Germinal center (tissue), 1 donor: Measurements from ENCODE around the gene BAZ1A.

ENCODE experiments used
- DNase-seq: peaks from one replicate; pipeline ENCODE4 v3.0.0; 2012; ENCODE audit warnings: mixed read lengths, low spot score

Gene BAZ1A

DNA sequence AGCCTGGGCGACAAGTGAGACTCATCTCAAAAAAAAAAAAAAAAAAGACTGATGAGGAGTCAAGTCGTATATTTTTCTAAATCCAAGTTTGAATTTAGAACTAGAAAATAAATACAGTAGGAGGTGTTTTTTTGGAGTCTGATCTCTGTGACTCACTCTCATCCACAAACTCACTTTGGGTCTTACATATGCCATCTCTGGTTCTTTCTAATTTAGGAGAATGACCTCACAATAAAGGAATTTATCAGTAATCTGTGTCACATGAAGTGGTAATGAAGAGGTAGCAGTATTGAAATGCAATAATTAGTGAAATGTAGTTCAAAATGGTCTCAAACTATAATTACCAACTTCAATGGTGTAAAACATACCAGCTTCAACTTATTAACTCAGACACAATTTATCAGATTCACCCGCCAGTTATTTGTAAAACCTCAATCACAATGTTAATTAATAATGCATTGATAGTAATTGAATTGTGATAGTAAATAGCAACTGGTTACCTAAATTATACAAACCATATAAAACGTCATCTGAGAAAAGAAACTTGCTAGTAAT is 156.3 kb downstream of the BAZ1A start:
- DNase-seq = no peak

DNA sequence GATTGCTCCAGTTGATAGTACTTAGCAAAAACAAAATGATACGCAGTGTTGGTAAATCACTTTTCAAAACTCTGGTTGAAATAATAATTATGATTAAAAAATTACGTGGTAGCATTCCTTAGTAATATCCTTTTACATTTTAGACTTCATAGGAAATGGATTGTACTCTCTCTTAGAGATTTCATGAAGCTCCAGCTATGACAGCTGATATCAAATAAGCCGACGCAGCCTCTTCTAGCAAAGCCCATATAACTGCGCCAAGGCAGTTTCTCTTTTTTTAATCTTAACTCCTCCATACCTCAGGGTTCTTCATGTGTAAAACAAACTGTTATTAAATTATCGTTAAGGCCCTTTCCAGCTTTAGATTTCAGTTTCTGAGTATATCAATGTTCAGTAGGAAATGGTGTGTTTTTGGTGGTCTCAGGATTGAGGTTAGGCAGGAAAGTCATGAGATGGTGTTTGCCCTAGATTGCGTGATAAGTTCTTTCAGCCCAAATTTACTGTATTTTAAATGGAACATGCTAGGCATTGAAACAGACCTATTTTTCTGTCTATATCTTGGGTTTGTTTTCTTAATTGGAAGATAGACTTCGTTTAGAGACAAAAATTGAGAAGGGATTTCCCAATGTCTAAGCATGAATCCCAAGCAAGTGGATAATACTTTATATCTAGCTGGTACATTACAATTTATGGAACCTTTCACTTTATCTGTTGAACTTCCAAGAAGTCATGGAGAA is 159.9 kb downstream of the BAZ1A start:
- no peak for DNase-seq

DNA sequence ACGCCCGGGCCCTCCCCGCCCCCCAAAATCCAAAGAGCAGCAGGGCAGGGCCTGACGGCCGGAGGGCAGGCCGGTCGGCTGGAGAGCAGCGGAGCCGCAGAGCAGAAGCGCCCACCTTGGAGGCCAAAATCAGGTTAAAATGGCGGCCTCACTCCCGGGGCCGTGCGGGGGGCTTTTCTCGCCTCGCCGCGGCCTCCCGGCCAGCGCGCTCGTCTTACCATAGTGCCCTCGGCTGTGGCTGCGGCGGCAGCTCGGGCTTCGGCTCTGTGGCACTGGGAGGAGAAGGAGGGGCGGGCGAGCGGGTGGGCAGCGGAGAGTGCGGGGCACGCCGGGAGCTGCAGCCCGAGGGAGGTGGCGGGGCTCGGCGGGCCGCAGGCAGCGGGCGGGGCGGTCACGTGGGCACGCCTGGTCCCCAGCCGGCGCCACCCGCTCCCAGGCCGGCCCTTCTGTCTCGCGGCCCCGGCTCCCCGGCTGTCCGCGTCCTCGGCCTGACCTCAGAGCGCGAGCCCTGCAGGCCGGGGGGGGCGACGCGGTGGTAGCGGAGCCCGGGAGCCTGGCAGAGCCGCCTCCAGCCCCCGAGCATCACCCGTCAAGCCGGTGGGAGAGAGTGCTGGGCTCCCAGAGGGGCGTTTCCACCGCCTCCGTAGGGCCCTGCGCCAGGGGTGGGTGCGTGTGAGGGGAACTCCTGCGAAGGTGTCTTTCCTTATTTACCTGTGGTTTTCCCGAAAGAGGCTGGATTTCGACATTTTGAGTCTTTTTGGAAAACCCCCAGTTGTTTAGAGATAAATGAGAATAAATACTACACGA is 160.6 kb downstream of the BAZ1A start, which contains the start of gene CFL2:
CFL2 (minus strand) TSS at position 274 of the 807 bp plus-strand sequence; CDS start at position 221, 53 bp downstream.
- DNase-seq = peak; percentile 92

DNA sequence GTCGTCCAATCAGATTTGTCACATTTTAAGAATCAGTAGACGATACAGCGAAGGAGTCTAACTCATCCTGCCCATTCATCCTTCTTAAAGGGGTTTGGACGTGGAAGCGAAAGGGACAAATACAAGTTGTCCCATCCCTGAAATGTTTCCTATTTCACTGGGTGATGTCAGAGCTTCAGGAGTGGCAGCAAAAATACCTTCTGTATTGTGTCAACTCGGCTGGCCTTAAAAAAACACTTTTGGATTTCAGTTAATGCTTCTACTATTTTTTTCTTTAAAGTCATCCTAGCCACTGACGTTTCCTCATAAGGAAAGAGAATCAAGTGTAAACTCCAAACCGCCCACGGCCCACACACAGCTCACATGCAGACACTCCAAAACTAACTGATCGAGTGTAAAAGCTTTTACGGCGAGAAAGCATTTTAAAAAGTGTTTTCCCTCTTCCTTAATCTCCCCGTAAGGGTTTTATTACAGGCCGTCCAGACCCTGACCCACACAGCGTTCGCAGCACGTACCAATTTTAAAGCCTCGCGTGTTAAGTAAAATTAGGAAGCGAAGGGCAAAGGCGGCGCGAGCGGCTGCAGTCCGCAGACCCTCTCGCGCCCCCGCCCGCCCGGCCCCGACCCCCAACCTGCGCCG is 161.4 kb downstream of the BAZ1A start:
- DNase-seq = peak; percentile 19

DNA sequence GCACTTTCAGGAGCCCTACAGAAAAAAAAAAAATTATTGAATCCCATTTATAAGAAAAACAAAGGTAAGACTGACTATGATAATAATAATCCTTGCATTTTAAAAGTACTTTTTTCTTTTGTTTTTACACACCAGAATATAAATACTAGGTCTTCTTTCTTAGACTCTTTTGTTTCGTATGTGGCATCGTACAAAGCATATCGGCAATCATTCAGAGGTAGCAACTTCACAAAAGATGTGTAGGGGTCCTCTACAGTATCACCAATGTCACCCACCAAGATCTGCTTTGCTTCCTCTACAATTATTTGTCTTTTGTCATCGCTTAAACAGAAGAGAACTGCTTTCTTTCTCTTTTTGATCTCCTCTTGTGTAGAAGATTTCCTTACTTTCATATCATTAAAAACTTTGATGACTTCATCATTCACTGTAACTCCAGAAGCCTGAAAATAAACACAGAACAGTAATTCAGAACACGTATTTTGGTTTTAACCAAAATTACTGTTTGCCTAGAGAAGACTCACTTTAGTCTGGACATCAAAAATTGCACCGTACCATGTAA is 162.0 kb downstream of the BAZ1A start:
- DNase-seq = no peak

DNA sequence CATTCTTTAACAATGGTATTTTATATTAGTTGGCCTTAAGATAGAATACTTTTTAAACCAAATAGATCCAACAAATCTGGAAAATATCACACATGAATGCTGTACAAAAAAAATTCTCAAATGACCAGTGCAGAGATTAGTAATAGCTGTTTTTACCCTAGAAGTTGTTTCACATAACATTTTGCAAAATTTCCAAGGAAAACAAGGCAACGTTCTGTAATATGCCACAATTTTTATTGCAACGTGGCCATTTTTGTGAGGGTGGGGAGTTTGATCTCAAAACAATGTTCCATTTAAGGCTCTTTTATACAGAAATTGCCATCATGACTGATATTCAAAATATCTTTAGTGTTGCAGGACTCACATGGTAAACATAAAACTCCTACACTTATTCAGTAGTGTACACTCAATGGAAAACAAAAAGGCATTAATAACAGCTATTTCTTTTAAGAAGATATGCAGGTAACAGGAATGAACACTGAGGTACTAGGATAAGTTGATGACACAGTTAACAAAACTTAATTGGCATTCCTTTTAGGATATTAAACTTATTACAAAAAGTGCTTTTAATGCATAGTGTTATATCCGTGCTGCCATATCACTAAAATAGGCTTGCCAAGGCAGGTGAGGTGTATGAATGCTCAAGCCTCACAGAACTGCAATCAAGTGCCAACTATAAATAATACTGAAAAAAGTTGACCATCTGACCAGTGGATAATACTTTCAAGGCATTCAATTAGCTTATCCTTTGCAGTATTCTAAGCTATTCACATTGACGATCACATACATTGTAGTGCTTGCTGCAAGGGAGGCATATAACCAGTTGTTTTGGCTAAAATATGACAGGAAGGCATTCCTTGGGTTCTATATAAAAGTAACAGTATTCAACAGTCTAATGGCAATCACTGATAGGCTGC is 163.1 kb downstream of the BAZ1A start:
- no peak for DNase-seq

DNA sequence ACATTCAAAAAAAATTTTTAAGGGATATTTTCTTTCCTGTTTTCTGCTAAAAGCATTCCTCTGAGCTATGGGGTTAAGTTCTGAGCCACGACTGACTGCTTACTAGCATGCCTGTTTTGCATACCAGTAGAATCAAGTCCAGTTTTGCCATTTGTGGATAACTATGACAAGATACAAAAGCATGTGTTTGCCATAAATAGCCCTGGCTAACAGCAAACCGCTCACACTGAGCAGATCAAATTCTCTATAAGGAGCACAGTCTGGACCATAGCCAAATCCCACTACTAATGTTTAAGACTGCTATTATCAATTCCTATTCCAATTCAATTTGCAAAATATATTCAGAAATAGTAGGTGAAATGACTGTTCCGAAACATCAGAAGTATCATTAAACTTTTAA is 164.0 kb downstream of the BAZ1A start:
- peak; percentile 52 for DNase-seq

DNA sequence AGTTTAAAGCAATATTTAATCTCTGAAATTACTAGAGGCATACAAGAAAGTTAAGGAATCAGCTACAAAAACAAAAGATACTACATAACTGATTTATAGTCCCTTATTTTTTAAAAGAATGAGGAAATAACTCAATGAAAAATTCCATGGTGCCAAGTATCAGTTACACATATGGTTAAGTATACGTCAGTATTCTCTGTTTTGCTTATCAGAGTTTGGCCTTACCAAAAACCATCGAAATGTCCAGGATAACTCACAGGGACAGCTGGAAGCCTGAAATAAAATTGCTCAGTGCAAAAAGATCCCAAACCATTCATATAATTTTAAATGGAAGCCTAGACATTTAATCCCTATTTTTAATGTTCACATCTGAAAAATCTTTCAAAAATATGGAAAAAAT is 164.4 kb downstream of the BAZ1A start:
- no peak for DNase-seq

DNA sequence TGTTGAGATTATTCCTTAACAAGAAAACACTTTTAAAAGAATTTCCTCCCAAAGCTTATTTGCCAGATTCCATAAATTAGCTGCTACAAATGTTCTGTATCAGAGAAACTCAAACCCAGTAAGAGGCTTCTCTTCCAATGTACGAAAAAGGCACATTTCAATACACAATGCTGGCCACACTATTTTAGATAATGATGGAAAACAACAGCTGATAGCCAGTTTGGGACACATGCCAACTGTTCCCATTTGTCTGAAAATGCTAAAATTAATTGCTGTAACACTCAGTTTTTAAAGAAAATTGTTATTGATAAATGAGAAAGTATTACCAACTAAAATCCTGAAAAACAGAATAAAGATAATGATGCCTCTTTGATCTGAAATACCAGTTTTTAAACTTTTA is 165.2 kb downstream of the BAZ1A start:
- no peak for DNase-seq

DNA sequence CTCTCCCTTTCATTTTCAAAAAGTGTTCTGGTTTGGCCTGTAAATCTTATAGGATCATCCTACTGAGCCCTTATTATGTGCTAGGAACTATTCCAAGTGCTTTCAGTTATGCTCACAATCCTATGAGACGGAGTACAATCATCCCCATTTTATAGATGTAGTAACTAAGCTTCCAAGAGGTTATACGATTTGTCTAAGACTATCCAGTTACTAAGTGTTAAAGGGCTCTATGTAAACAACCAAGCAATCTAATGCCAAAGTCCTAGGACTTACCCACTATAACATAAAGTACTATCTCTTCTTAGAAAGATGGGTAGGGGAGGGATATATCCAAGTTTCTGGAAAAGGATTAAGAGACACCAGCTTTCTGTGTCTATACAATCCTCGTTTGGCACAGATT is 167.4 kb downstream of the BAZ1A start:
- no peak for DNase-seq
